GM12878 (cell line): ENCODE data around the gene BOLA1. TPM values are rescaled to one million over a fixed set of nuclear protein-coding genes. Genes with fewer than 3 reads are reported as not detected.
A peak's percentile ranks its signal among the peaks of the same experiment; 100 is the strongest.

Experiments used
- ATAC-seq: fragments of 200-7000 bp; cut with Tn5 transposase; 3 replicates; pipeline ENCODE4 v1.9.1; 2020; ENCODE audit warnings: mild to moderate bottlenecking, moderate library complexity
- BruUV-seq: library from RNA; stranded (reverse); fragments of 400-500 nt; replicated peaks from 2 replicates; lab custom pipeline; 2021; lab: Mats Ljungman, UMichigan
- CTCF ChIA-PET: fragments of 300-600 bp; sonication (Branson Sonifier 250); formaldehyde crosslinking; extraction: SDS; loops from one replicate; lab custom pipeline; 2021; ENCODE audit warnings: inconsistent platforms; lab: Yijun Ruan, JAX
- POLR2A ChIA-PET: fragments of 350-600 bp; formaldehyde crosslinking; extraction: SDS; loops from one replicate; lab custom pipeline; 2021; ENCODE audit warnings: inconsistent platforms; lab: Charles Lee
- RAD21 ChIA-PET: fragments of 300-600 bp; sonication (Branson Sonifier 250); formaldehyde crosslinking; loops from one replicate; lab custom pipeline; 2023; ENCODE audit warnings: antibody characterized with exemption; ENCODE audit not compliant: unreplicated experiment; lab: Charles Lee
- SMC1A ChIA-PET: fragments of 300-600 bp; sonication (Branson Sonifier 250); formaldehyde crosslinking; loops from one replicate; lab custom pipeline; 2023; ENCODE audit not compliant: unreplicated experiment, uncharacterized antibody; lab: Charles Lee
- DNase-seq: peaks from one replicate; pipeline ENCODE4 v3.0.0-alpha.2; 2011; ENCODE audit warnings: low read depth, low spot score
- FAIRE-seq: peaks from 3 replicates; lab custom pipeline; 2011; peaks lifted over from hg19 to GRCh38; lab: Jason Lieb, UNC
- H2AFZ ChIP-seq: 2 replicates; pipeline ENCODE4 v1.6.0; 2011; ENCODE audit warnings: low read depth, low read length, control low read depth; ENCODE audit not compliant: control insufficient read depth
- H3K27ac ChIP-seq: 2 replicates; pipeline ENCODE4 v1.5.1; 2011; ENCODE audit warnings: control low read depth; ENCODE audit not compliant: control insufficient read depth, insufficient read depth
- H3K27me3 ChIP-seq, 2 experiments: replicated peaks in 1 of 2; 2 replicates each; pipeline versions ENCODE4 v1.6.0 to v1.6.1; 2011; ENCODE audit warnings: low read length in 1 of 2; ENCODE audit not compliant: control insufficient read depth in 2 of 2, insufficient read depth in 2 of 2
- H3K36me3 ChIP-seq, 2 experiments: 2 replicates each; pipeline ENCODE4 v1.5.1; 2011; ENCODE audit warnings: low read length in 1 of 2; ENCODE audit not compliant: control insufficient read depth in 2 of 2, insufficient read depth in 2 of 2
- H3K4me1 ChIP-seq: 2 replicates; pipeline ENCODE4 v1.6.1; 2011; ENCODE audit warnings: mild to moderate bottlenecking, low read length, moderate library complexity, mixed read lengths; ENCODE audit not compliant: control insufficient read depth, insufficient read depth
- H3K4me2 ChIP-seq: 2 replicates; pipeline ENCODE4 v1.6.0; 2011; ENCODE audit warnings: control low read depth; ENCODE audit not compliant: control insufficient read depth, insufficient read depth
- H3K4me3 ChIP-seq: fragments of 200-600 bp; sonication (generic); 2 replicates; pipeline ENCODE4 v1.5.1; 2016
- H3K79me2 ChIP-seq: 2 replicates; pipeline ENCODE4 v1.6.0; 2011; ENCODE audit warnings: low read length; ENCODE audit not compliant: control insufficient read depth, insufficient read depth
- H3K9ac ChIP-seq: 2 replicates; pipeline ENCODE4 v1.8.0; 2011; ENCODE audit warnings: low read length, control low read depth, mixed read lengths; ENCODE audit not compliant: control insufficient read depth, insufficient read depth
- H3K9me3 ChIP-seq: replicated peaks from 3 replicates; pipeline ENCODE4 v1.5.1; 2011; ENCODE audit warnings: mild to moderate bottlenecking, low read length; ENCODE audit not compliant: control insufficient read depth, insufficient read depth
- H4K20me1 ChIP-seq: 2 replicates; pipeline ENCODE4 v1.6.0; 2011; ENCODE audit not compliant: control insufficient read depth, insufficient read depth
- CEBPZ ChIP-seq: fragments of 150-350 bp; IDR thresholded peaks from 2 replicates; pipeline ENCODE4 v1.6.1; 2016; ENCODE audit warnings: low read depth, low read length
- CUX1 ChIP-seq: IDR thresholded peaks from 2 replicates; pipeline ENCODE4 v1.6.1; 2012; ENCODE audit warnings: improper control_type of control experiment, low read depth, low read length; ENCODE audit not compliant: insufficient replicate concordance
- KAT2A ChIP-seq: conservative IDR thresholded peaks from 2 replicates; pipeline ENCODE4 v1.6.1; 2011; ENCODE audit warnings: low read depth, low read length; ENCODE audit not compliant: control insufficient read depth
- RELA ChIP-seq: fragments of 450-650 bp; IDR thresholded peaks from 2 replicates; pipeline ENCODE4 v1.8.0; 2014; ENCODE audit warnings: borderline replicate concordance; ENCODE audit not compliant: partially characterized antibody
- WRNIP1 ChIP-seq: IDR thresholded peaks from 2 replicates; pipeline ENCODE4 v1.6.1; 2011; ENCODE audit warnings: low read depth, low read length, improper control_type of control experiment, borderline replicate concordance
- YBX1 ChIP-seq: fragments of 450-650 bp; IDR thresholded peaks from 2 replicates; pipeline ENCODE4 v1.6.1; 2016; ENCODE audit warnings: antibody characterized with exemption
- YY1 ChIP-seq: IDR thresholded peaks from 2 replicates; pipeline ENCODE4 v1.6.1; 2011; ENCODE audit warnings: low read depth, mild to moderate bottlenecking, low read length
- ZNF622 ChIP-seq: fragments of 450-650 bp; IDR thresholded peaks from 2 replicates; pipeline ENCODE4 v1.6.1; 2017; ENCODE audit warnings: mild to moderate bottlenecking, inconsistent platforms
- ZSCAN29 ChIP-seq: fragments of 450-650 bp; IDR thresholded peaks from 2 replicates; pipeline ENCODE4 v1.6.1; 2017; ENCODE audit warnings: mild to moderate bottlenecking, moderate library complexity
- WGBS: methylation state at CpG from one replicate; pipeline ENCODE4 v1.1.6; 2016; ENCODE audit warnings: low lambda C conversion rate; ENCODE audit not compliant: insufficient replicate concordance, insufficient coverage; ENCODE audit errors: missing lambda C conversion rate; 5-methylcytosine and 5-hydroxymethylcytosine counted together
- in situ Hi-C: fragments of 300-500 bp; cut with MboI; formaldehyde crosslinking; loops from 9 replicates; pipeline ENCODE4 v1.14.3; 2018; ENCODE audit warnings: mixed read lengths
- intact Hi-C: fragments of 100-400 bp; cut with micrococcal nuclease; formaldehyde crosslinking; loops from one replicate; pipeline ENCODE4 v1.14.2; 2022; ENCODE audit not compliant: unreplicated experiment
- polyA plus RNA-seq, 11 experiments: library from polyadenylated mRNA; depleted of rRNA in 4 of 11; unstranded in 6 of 11; stranded (reverse) in 5 of 11; fragments of >200 nt; fragmentation: Nextera tagmentation in 4 of 11; fragmentation: Illumina TruSeq in 1 of 11; extraction: Ambion mirVana in 4 of 11; extraction: Trizol in 1 of 11; gene quantifications; 1 replicate in 1 of 11; 2 replicates in 10 of 11; pipeline versions ENCODE4 v1.2.1 to v1.2.3, GENCODE V29; 2011 to 2016; ENCODE audit warnings: inconsistent platforms in 2 of 11, missing spikeins in 2 of 11, low read depth in 1 of 11
- total RNA-seq, 4 experiments: library from RNA; depleted of rRNA in 3 of 4; stranded (reverse); fragments of >200 nt in 3 of 4; fragmentation: Illumina TruSeq in 1 of 4; extraction: Trizol in 1 of 4; gene quantifications; 2 replicates each; pipeline versions ENCODE4 v1.2.1 to v1.2.3, GENCODE V29; 2013 to 2021

Gene BOLA1
- total and polyA plus RNA-seq, 10 of the 15 experiments (the other 5 are each of a cell fraction or from before 2014, with no cell fraction given): 0.74 to 18.7 (median 11.3) TPM

- ChIA-PET SMC1A (interaction anchor here (1.1 to 1.5 kb wide), 4 partner anchors 21 to 124 kb away, joined by 3 to 4 read pairs (median 3); no protein-coding TSS in a partner anchor), POLR2A (no interaction called here)
- Histone ChIP-seq H2AFZ (no peak overlapping the region), H3K79me2 (no peaks in the 10 kb centered on the region)
- intact Hi-C loops: no loop called here
- no peak for TF ChIP-seq WRNIP1
- no peak for TF ChIP-seq YBX1
- TF ChIP-seq CEBPZ: no peak
- TF ChIP-seq KAT2A: no peak
- no peak for TF ChIP-seq ZNF622
- TF ChIP-seq RELA: no peak
- no peak for TF ChIP-seq YY1
- no peak for TF ChIP-seq CUX1
- no peak for TF ChIP-seq ZSCAN29
- TF ChIP-seq, all 136 proteins: peak for 0
- TSS peak; percentile 62 for BruUV-seq
- no peaks in the 10 kb centered on the region for H4K20me1 ChIP-seq
- H3K27me3 ChIP-seq: no peaks in the 10 kb centered on the region
- in situ Hi-C loops: no loop called here
- DNase-seq (no peak), FAIRE-seq (no peak), ATAC-seq (no peak)
- no peak overlapping the region for H3K27ac ChIP-seq
- no peak overlapping the region for H3K9ac ChIP-seq
- 56% methylated on average over 3 of the region's 3 CpGs for WGBS
- H3K4me2 ChIP-seq: no peak overlapping the region
- no peak overlapping the region for H3K4me3 ChIP-seq
- ChIA-PET RAD21 (interaction anchor here (0.5 kb wide), 1 partner anchor 1574 kb away, joined by 5 read pairs; no protein-coding TSS in a partner anchor), CTCF (interaction anchor here (0.6 to 2.5 kb wide), 2 partner anchors 14 to 36 kb away, joined by 3 to 7 read pairs; no protein-coding TSS in a partner anchor)
- peaks cover 7 to 12% of the 10 kb centered on the region in 2 experiments for H3K36me3 ChIP-seq
- no peaks in the 10 kb centered on the region for H3K9me3 ChIP-seq
- peaks cover 12% of the 10 kb centered on the region for H3K4me1 ChIP-seq
Measured at GRCh38 chr1:149942885-149943284, 43.5 kb downstream of the BOLA1 start.
